ENCODE measurements around the gene VPS11. TPM values are rescaled to one million over a fixed set of nuclear protein-coding genes. Genes with fewer than 3 reads are reported as not detected.
"Not testable (repeated sequence)": the region's sequence is repeated elsewhere in the genome, so short reads cannot be mapped to it uniquely, and the experiment has no call there.

Gene VPS11
- total RNA-seq, 1 donor, result 24.6 TPM

DNA sequence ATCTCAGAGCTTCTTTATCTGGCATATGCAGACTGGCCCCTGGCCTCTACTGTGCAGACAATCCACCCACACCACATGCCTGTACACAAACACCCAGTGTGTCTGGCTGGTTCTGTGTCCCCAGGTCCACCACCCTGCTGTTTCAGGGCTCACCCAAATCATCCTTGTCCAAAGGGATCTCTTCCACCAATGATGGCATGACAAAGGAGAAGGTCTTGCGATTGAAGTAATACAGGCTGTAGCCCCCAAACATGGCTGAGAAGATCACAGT is 38.6 kb upstream of the VPS11 start:
- TF ChIP-seq, protein P1, sequence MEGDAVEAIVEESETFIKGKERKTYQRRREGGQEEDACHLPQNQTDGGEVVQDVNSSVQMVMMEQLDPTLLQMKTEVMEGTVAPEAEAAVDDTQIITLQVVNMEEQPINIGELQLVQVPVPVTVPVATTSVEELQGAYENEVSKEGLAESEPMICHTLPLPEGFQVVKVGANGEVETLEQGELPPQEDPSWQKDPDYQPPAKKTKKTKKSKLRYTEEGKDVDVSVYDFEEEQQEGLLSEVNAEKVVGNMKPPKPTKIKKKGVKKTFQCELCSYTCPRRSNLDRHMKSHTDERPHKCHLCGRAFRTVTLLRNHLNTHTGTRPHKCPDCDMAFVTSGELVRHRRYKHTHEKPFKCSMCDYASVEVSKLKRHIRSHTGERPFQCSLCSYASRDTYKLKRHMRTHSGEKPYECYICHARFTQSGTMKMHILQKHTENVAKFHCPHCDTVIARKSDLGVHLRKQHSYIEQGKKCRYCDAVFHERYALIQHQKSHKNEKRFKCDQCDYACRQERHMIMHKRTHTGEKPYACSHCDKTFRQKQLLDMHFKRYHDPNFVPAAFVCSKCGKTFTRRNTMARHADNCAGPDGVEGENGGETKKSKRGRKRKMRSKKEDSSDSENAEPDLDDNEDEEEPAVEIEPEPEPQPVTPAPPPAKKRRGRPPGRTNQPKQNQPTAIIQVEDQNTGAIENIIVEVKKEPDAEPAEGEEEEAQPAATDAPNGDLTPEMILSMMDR (IDR thresholded peaks at IDR 0.05; ENCODE audit: insufficient read depth, low read depth, low read length), result no peak
- no peak overlapping the region for H3K4me3 ChIP-seq (ENCODE audit: low read depth, low read length)
- DNase-seq (ENCODE audit: low read depth), result no peak

DNA sequence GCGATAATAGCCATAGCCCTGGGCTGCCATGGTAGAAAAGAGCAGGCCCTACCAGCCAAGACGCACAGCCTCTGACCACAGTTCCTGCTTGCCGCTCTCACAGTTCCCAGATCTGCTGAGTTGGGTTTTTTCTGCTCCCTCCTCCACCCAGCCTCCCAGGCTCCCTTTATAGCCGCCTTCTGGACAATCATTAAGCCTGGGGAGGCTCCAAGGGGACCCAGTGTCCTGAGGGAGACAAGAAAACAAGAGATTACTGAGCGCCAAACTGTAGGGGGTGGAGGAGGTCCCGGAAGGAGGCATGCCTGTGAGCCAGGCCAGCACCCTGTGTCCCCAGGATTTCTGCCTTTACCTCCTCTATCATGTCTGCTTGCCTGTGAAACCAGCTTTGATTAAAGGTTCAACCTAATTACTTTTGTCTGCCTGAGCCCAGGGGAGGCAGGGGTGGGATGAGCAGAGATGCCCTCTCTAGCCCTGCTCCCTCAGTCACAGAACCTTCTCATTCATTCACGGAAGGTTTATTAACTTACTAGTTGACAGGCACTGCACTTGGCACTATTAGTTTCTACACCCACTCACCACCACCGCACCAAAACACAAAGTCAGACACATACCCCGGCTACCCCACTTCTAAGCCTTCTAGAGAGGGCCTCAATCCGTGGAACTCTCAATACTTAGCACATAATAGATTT is 38.1 kb upstream of the VPS11 start:
- peak overlapping the region; percentile 94 for H3K4me3 ChIP-seq (ENCODE audit: low read depth, low read length)
- TF ChIP-seq, protein P1 (IDR thresholded peaks at IDR 0.05; ENCODE audit: insufficient read depth, low read depth, low read length), result no peak
- no peak for DNase-seq (ENCODE audit: low read depth)

DNA sequence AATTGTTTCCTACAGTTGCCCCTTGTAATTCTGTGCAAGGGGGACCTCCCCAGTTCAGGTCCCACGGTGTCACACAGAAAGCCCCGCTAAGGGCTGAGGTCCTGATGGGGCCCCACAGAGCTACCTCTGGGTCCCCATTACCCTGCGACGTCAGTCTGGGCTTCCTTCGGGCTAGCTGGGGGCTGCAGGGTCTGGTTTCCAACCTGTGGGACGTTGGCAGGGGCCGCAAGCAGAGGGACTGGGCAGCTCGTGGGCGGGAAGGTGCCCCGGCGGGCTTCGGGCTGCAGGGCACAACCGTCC is 37.6 kb upstream of the VPS11 start:
- TF ChIP-seq, protein P1 (IDR thresholded peaks at IDR 0.05; ENCODE audit: insufficient read depth, low read depth, low read length), result no peak
- H3K4me3 ChIP-seq (ENCODE audit: low read depth, low read length), result peak overlapping the region; percentile 94
- no peak for DNase-seq (ENCODE audit: low read depth)

DNA sequence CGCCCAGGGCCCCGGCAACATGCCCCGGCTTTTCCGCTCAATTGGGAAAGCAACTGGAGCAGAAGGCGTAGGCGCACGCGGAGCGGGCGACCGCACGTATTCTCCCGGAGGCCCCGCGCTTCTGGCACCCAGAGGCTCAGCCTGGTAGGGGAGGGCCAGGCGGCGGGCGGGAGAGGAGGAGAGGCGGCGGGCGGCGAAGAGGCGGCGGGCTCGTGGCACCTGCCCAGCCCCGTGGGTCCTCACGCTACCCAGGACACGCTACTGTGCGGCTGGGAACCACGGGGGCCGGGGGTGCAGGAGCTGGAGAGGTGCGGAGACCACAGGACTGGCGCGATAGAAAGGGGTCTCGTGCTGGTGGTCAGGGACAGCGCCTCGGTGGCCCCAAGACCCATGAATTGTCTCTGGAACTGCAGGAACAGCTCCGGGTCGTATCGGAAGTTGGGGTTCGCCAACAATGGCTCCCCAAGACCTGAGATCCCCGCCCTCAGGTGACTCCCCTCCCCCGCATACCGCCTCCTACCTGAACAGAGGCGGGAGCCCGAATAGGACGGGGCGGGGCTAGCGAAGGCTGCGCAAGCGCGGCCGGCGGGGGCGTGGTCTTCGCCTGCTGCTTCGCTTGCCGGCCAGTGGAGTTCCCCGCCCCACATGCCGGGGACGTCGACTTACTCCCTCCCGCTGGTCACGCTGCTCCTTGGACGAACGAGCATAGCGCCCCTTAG is 37.1 kb upstream of the VPS11 start, which contains the start of gene SLC37A4:
TSS of gene SLC37A4 (minus strand) at position 549 of the 719 bp plus-strand sequence.
- DNase-seq (ENCODE audit: low read depth), result peak; percentile 98
- peak within 1 kb of the TSS; percentile 94 for H3K4me3 ChIP-seq (ENCODE audit: low read depth, low read length)
- TF ChIP-seq, protein P1 (IDR thresholded peaks at IDR 0.05; ENCODE audit: insufficient read depth, low read depth, low read length), result peak; percentile 91

DNA sequence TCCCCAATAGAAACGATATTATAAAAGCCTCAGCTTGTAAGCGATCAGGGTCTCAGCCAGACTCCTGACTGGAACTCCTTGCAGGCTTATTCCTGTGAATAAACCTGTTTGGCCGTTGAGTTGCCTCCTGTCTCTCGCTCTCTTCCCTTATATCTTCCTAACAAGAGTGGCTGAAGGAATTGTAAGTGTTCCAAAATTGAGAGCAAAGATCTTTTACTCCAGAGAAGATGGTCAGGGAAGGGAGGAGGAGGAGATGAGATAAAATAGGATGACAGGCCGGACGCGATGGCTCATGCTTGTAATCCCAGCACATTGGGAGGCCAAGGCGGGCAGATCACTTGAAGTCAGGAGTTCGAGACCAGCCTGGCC is 35.7 kb upstream of the VPS11 start:
- DNase-seq (ENCODE audit: low read depth), result no peak
- TF ChIP-seq, protein P1 (IDR thresholded peaks at IDR 0.05; ENCODE audit: insufficient read depth, low read depth, low read length), result no peak
- no peak overlapping the region for H3K4me3 ChIP-seq (ENCODE audit: low read depth, low read length)

DNA sequence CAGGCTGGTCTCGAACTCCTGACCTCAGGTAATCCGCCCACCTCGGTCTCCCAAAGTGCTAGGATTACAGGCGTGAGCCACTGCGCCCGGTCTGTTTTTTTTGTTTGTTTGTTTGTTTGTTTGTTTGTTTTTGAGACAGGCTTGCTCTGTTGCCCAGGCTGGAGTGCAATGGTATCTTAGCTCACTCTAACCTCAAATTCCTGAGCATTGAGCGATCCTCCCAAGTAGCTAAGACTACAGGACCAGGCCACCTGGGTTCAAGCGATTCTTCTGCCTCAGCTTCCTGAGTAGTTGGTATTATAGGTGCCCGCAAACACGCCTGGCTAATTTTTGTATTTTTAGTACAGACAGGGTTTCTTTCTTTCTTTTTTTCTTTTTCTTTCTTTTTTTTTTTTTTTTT is 34.2 kb upstream of the VPS11 start:
- H3K4me3 ChIP-seq (ENCODE audit: low read depth, low read length); DNase-seq (ENCODE audit: low read depth): not testable (repeated sequence)

DNA sequence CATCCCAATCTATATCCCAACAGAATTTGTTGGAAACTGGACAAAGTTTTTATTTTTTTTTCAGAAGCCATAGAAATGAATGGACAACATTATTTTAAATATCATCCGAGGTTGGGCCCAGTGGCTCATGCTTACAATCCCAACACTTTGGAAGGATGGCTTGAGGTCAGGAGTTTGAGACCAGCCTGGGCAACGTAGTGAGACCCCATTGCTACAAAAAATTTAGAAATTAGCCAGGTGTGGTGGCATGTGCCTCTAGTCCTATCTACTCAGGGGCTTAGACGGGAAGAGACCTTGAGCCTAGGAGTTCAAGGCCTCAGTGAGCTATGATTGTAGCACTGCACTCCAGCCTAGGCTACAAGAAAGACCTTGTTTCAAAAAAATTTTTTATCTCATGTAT is 32.8 kb upstream of the VPS11 start:
- H3K4me3 ChIP-seq (ENCODE audit: low read depth, low read length), result no peak overlapping the region
- TF ChIP-seq, protein P1 (IDR thresholded peaks at IDR 0.05; ENCODE audit: insufficient read depth, low read depth, low read length), result no peak
- no peak for DNase-seq (ENCODE audit: low read depth)
